Muscle layer of colon (tissue), 2 donors: ENCODE data around the gene FRS2.

Experiments used
- H3K27ac ChIP-seq: one replicate; pipeline ENCODE4 v1.7.0; 2013; ENCODE audit warnings: low read depth, mild to moderate bottlenecking, low read length, moderate library complexity
- H3K27me3 ChIP-seq, 2 donors: one replicate each; pipeline ENCODE4 v1.7.0; 2013; ENCODE audit warnings: low read length in 2 of 2, mild to moderate bottlenecking in 2 of 2; ENCODE audit not compliant: insufficient read depth in 2 of 2, control insufficient read depth in 1 of 2
- H3K36me3 ChIP-seq: one replicate; pipeline ENCODE4 v1.7.0; 2013; ENCODE audit warnings: mild to moderate bottlenecking, low read length; ENCODE audit not compliant: insufficient read depth
- H3K4me1 ChIP-seq: one replicate; pipeline ENCODE4 v1.7.0; 2013; ENCODE audit warnings: mild to moderate bottlenecking, low read length; ENCODE audit not compliant: insufficient read depth
- H3K4me3 ChIP-seq, 2 donors: one replicate each; pipeline ENCODE4 v1.7.0; 2013; ENCODE audit warnings: low read length in 2 of 2, low read depth in 1 of 2, mild to moderate bottlenecking in 1 of 2, moderate library complexity in 1 of 2
- H3K9ac ChIP-seq: one replicate; pipeline ENCODE4 v1.7.0; 2013; ENCODE audit warnings: low read length
- H3K9me3 ChIP-seq: one replicate; pipeline ENCODE4 v1.7.0; 2013; ENCODE audit warnings: mild to moderate bottlenecking, low read length
- donor health status: abdominal sarcoma.
- donor health status: Adenocarcinoma of cecum.

The FRS2 gene

DNA sequence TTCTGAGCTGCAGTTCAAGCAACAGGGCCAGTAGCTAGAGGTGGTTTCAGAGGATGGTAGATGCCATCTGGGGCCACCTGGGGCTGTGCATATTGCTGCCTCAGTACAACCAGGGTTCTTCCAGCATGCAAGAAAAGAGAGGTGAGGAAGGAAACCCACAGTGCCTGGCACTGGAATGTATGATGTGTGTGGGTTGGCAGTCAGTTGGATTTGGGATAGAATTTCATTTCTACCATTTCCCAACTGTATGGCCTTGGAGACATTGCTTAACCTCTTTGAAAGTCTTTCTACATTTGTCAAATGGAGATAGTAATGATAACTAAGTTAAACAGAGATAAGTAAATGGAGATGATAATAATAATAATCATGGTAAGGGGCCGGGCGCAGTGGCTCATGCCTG is 150.7 kb downstream of the FRS2 start:
- no peak overlapping the region for H3K4me3 ChIP-seq
- no peaks in the 10 kb centered on the region for H3K9me3 ChIP-seq
- H3K27me3 ChIP-seq, result no peaks in the 10 kb centered on the region
- H3K9ac ChIP-seq, result no peak overlapping the region
- H3K36me3 ChIP-seq, result no peaks in the 10 kb centered on the region
- H3K4me1 ChIP-seq, result no peaks in the 10 kb centered on the region
- H3K27ac ChIP-seq, result no peak overlapping the region

- H3K4me3 ChIP-seq, result no peak overlapping the region
- no peaks in the 10 kb centered on the region for H3K4me1 ChIP-seq
- H3K27ac ChIP-seq, result no peak overlapping the region
Observed at GRCh38 chr12:69621551-69621950, 151.4 kb downstream of the FRS2 start.

DNA sequence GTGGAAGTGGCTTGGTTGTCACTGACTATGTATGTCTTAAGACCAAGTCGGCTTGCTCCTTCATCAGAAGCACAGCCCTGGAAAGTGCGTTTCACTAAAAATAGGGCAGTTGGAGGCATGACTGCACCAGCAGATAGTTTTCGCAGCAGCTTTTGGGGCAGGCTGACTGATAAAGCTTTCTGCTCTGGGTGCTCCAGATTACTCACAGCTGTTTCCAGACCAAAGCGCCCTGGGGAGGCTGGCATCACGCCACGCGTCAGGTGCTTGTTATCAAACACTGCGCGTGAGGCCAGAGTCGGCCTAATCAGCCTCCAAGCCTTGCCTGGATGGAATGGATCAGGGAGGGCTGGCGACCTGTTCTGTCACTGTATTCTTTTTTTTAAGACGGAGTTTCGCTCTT is 153.8 kb downstream of the FRS2 start:
- H3K4me3 ChIP-seq, result no peak overlapping the region

More at GRCh38 chr12:69621551-69621950, 151.4 kb downstream of the FRS2 start:
- Histone ChIP-seq H3K9ac (no peak overlapping the region), H3K27me3 (no peaks in the 10 kb centered on the region), H3K9me3 (no peaks in the 10 kb centered on the region), H3K36me3 (no peaks in the 10 kb centered on the region)

GRCh38 chr12:69627501-69627900 is 157.3 kb downstream of the FRS2 start:
- Histone ChIP-seq H3K9me3 (no peaks in the 10 kb centered on the region), H3K4me1 (no peaks in the 10 kb centered on the region), H3K4me3 (no peak overlapping the region), H3K27me3 (no peaks in the 10 kb centered on the region), H3K36me3 (no peaks in the 10 kb centered on the region), H3K9ac (no peak overlapping the region), H3K27ac (no peak overlapping the region)

More for the DNA sequence above, 153.8 kb downstream of the FRS2 start:
- Histone ChIP-seq H3K9ac (no peak overlapping the region), H3K4me1 (no peaks in the 10 kb centered on the region), H3K9me3 (no peaks in the 10 kb centered on the region), H3K36me3 (no peaks in the 10 kb centered on the region), H3K27ac (no peak overlapping the region), H3K27me3 (no peaks in the 10 kb centered on the region)
